ENCODE data around the gene KRTAP10-4. TPM values are rescaled to one million over a fixed set of nuclear protein-coding genes. Genes with fewer than 3 reads are reported as not detected.
"Not testable (repeated sequence)": the region's sequence is repeated elsewhere in the genome, so short reads cannot be mapped to it uniquely, and the experiment has no call there.

KRTAP10-4 gene
- total RNA-seq, 2 experiments from 2014 or later, result not detected

- H3K27me3 Mint-ChIP-seq, result peaks cover 5% of the 10 kb centered on the region
- H3K4me1 Mint-ChIP-seq (ENCODE audit: low read depth), result no peaks in the 10 kb centered on the region
- no peak for DNase-seq
- POLR2A ChIA-PET, result no interaction called here
- CTCF ChIA-PET, result no interaction called here
- H3K9me3 Mint-ChIP-seq, result no peaks in the 10 kb centered on the region
- H3K36me3 Mint-ChIP-seq, result no peaks in the 10 kb centered on the region
- H3K4me3 Mint-ChIP-seq, result no peak within 1 kb of the TSS
- intact Hi-C loops (cut with micrococcal nuclease), result no loop called here
- no peak within 1 kb of the TSS for H3K27ac Mint-ChIP-seq
Measured at GRCh38 chr21:44592446-44593311, 19.1 kb downstream of the KRTAP10-4 start, which contains the start of gene KRTAP10-6. Gene KRTAP10-6 (minus strand): TSS chr21:44592505. CDS start chr21:44592484, 21 bp downstream.

- ChIA-PET CTCF (no interaction called here), POLR2A (no interaction called here)
- H3K27me3 Mint-ChIP-seq, result peaks cover 5% of the 10 kb centered on the region
- H3K4me1 Mint-ChIP-seq (ENCODE audit: low read depth), result no peaks in the 10 kb centered on the region
- H3K36me3 Mint-ChIP-seq, result no peaks in the 10 kb centered on the region
- DNase-seq, result no peak
- H3K9me3 Mint-ChIP-seq, result peaks cover 2% of the 10 kb centered on the region
- intact Hi-C loops (cut with micrococcal nuclease), result no loop called here
- H3K27ac Mint-ChIP-seq, result no peak overlapping the region
- H3K4me3 Mint-ChIP-seq, result no peak overlapping the region
Measured at GRCh38 chr21:44593598-44594405, 20.3 kb downstream of the KRTAP10-4 start.

GRCh38 chr21:44594406-44594916 lies 20.9 kb downstream of the KRTAP10-4 start:
- intact Hi-C loops (cut with micrococcal nuclease), result no loop called here
- H3K27ac Mint-ChIP-seq, result no peak overlapping the region
- CTCF ChIA-PET, result no interaction called here
- POLR2A ChIA-PET, result no interaction called here
- no peaks in the 10 kb centered on the region for H3K36me3 Mint-ChIP-seq
- peaks cover 2% of the 10 kb centered on the region for H3K9me3 Mint-ChIP-seq
- no peak for DNase-seq
- H3K27me3 Mint-ChIP-seq, result peaks cover under 1% of the 10 kb centered on the region
- no peak overlapping the region for H3K4me3 Mint-ChIP-seq
- no peaks in the 10 kb centered on the region for H3K4me1 Mint-ChIP-seq (ENCODE audit: low read depth)

- POLR2A ChIA-PET, result no interaction called here
- intact Hi-C loops (cut with micrococcal nuclease), result no loop called here
Measured at GRCh38 chr21:44595524-44595923, 22.0 kb downstream of the KRTAP10-4 start.

GRCh38 chr21:44596068-44596725 lies 22.7 kb downstream of the KRTAP10-4 start:
- Mint-ChIP-seq H3K27me3 (no peaks in the 10 kb centered on the region), H3K36me3 (no peaks in the 10 kb centered on the region), H3K9me3 (peaks cover 2% of the 10 kb centered on the region), H3K27ac (no peak overlapping the region), H3K4me3 (no peak overlapping the region), H3K4me1 (ENCODE audit: low read depth) (no peaks in the 10 kb centered on the region)
- CTCF ChIA-PET, result no interaction called here
- no peak for DNase-seq
- POLR2A ChIA-PET, result no interaction called here
- intact Hi-C loops (cut with micrococcal nuclease), result no loop called here

More at GRCh38 chr21:44595524-44595923, 22.0 kb downstream of the KRTAP10-4 start:
- Mint-ChIP-seq H3K36me3 (no peaks in the 10 kb centered on the region), H3K4me3 (no peak overlapping the region), H3K27me3 (no peaks in the 10 kb centered on the region), H3K4me1 (ENCODE audit: low read depth) (no peaks in the 10 kb centered on the region), H3K27ac (no peak overlapping the region), H3K9me3 (peaks cover 2% of the 10 kb centered on the region)
- CTCF ChIA-PET, result no interaction called here
- no peak for DNase-seq

GRCh38 chr21:44598061-44598460 lies 24.5 kb downstream of the KRTAP10-4 start:
- Mint-ChIP-seq H3K4me3 (no peak overlapping the region), H3K9me3 (peaks cover 2% of the 10 kb centered on the region), H3K27me3 (no peaks in the 10 kb centered on the region), H3K4me1 (ENCODE audit: low read depth) (no peaks in the 10 kb centered on the region), H3K36me3 (no peaks in the 10 kb centered on the region), H3K27ac (no peak overlapping the region)
- ChIA-PET CTCF (no interaction called here), POLR2A (no interaction called here)
- DNase-seq, result no peak
- intact Hi-C loops (cut with micrococcal nuclease), result no loop called here

- DNase-seq, result no peak
- Mint-ChIP-seq H3K9me3 (peaks cover 2% of the 10 kb centered on the region), H3K4me3 (no peak overlapping the region), H3K27me3 (no peaks in the 10 kb centered on the region), H3K27ac (no peak overlapping the region), H3K36me3 (no peaks in the 10 kb centered on the region), H3K4me1 (ENCODE audit: low read depth) (no peaks in the 10 kb centered on the region)
- intact Hi-C loops (cut with micrococcal nuclease), result no loop called here
- ChIA-PET CTCF (no interaction called here), POLR2A (no interaction called here)
Measured at GRCh38 chr21:44599264-44600029, 25.9 kb downstream of the KRTAP10-4 start.

GRCh38 chr21:44600118-44600978 lies 26.8 kb downstream of the KRTAP10-4 start, which contains the start of gene KRTAP10-7:
Gene KRTAP10-7 (plus strand): TSS chr21:44600597. CDS start chr21:44600622, 25 bp downstream.
- intact Hi-C loops (cut with micrococcal nuclease); H3K4me1 Mint-ChIP-seq (ENCODE audit: low read depth); DNase-seq; H3K9me3 Mint-ChIP-seq; POLR2A ChIA-PET; H3K4me3 Mint-ChIP-seq; H3K36me3 Mint-ChIP-seq; CTCF ChIA-PET; H3K27me3 Mint-ChIP-seq; H3K27ac Mint-ChIP-seq: not testable (repeated sequence)

- CTCF ChIA-PET; intact Hi-C loops (cut with micrococcal nuclease); POLR2A ChIA-PET: not testable (repeated sequence)
Measured at GRCh38 chr21:44601091-44601490, 27.6 kb downstream of the KRTAP10-4 start.

GRCh38 chr21:44601596-44602462 lies 28.3 kb downstream of the KRTAP10-4 start:
- DNase-seq, result no peak
- Mint-ChIP-seq H3K4me1 (ENCODE audit: low read depth) (no peaks in the 10 kb centered on the region), H3K27ac (no peak overlapping the region), H3K4me3 (no peak overlapping the region), H3K27me3 (no peaks in the 10 kb centered on the region), H3K36me3 (no peaks in the 10 kb centered on the region), H3K9me3 (peaks cover 4% of the 10 kb centered on the region)
- CTCF ChIA-PET, result no interaction called here
- intact Hi-C loops (cut with micrococcal nuclease), result no loop called here
- POLR2A ChIA-PET, result no interaction called here

More at GRCh38 chr21:44601091-44601490, 27.6 kb downstream of the KRTAP10-4 start:
- H3K4me1 Mint-ChIP-seq (ENCODE audit: low read depth); H3K27me3 Mint-ChIP-seq; H3K9me3 Mint-ChIP-seq; DNase-seq; H3K36me3 Mint-ChIP-seq; H3K27ac Mint-ChIP-seq; H3K4me3 Mint-ChIP-seq: not testable (repeated sequence)

All from activated CD4-positive, alpha-beta memory T cell treated with anti-CD3 and anti-CD28 coated beads for 36 hours (primary cell).